ENCODE data around the gene TMCC2.
"Not testable (repeated sequence)": the region's sequence is repeated elsewhere in the genome, so short reads cannot be mapped to it uniquely, and the experiment has no call there.

Gene TMCC2

GRCh38 chr1:205227584-205228013 lies at the start of gene TMCC2:
TSS of gene TMCC2 (plus strand) at chr1:205227946. CDS start at chr1:205228565, 619 bp downstream.
- DNase-seq = peak; percentile 92

GRCh38 chr1:205179842-205180241 lies 47.9 kb upstream of the TMCC2 start:
- DNase-seq = no peak

- not testable (repeated sequence) for DNase-seq
Measured at GRCh38 chr1:205180331-205180730, 47.4 kb upstream of the TMCC2 start.

- DNase-seq = no peak
Measured at GRCh38 chr1:205182930-205183329, 44.8 kb upstream of the TMCC2 start.

- DNase-seq = no peak
Measured at GRCh38 chr1:205183676-205184335, 43.9 kb upstream of the TMCC2 start.

GRCh38 chr1:205186191-205186590 lies 41.6 kb upstream of the TMCC2 start:
- DNase-seq = no peak

GRCh38 chr1:205187420-205187819 lies 40.3 kb upstream of the TMCC2 start:
- no peak for DNase-seq

GRCh38 chr1:205188098-205188497 lies 39.6 kb upstream of the TMCC2 start:
- DNase-seq = no peak

GRCh38 chr1:205188596-205188995 lies 39.1 kb upstream of the TMCC2 start:
- DNase-seq = no peak

GRCh38 chr1:205189131-205189530 lies 38.6 kb upstream of the TMCC2 start:
- DNase-seq = no peak

GRCh38 chr1:205190845-205191577 lies 36.7 kb upstream of the TMCC2 start:
- no peak for DNase-seq

GRCh38 chr1:205191622-205192021 lies 36.1 kb upstream of the TMCC2 start:
- no peak for DNase-seq

GRCh38 chr1:205192287-205192686 lies 35.5 kb upstream of the TMCC2 start:
- no peak for DNase-seq

GRCh38 chr1:205199090-205199930 lies 28.4 kb upstream of the TMCC2 start:
- no peak for DNase-seq

GRCh38 chr1:205199931-205200299 lies 27.8 kb upstream of the TMCC2 start:
- DNase-seq = no peak

- no peak for DNase-seq
Measured at GRCh38 chr1:205204552-205204951, 23.2 kb upstream of the TMCC2 start.

- no peak for DNase-seq
Measured at GRCh38 chr1:205205055-205205454, 22.7 kb upstream of the TMCC2 start.

GRCh38 chr1:205208811-205209210 lies 18.9 kb upstream of the TMCC2 start:
- DNase-seq = no peak

- no peak for DNase-seq
Measured at GRCh38 chr1:205210756-205211168, 17.0 kb upstream of the TMCC2 start.

GRCh38 chr1:205211169-205211838 lies 16.4 kb upstream of the TMCC2 start, which contains the start of gene DSTYK:
TSS of gene DSTYK (minus strand) at chr1:205211702. CDS start at chr1:205211535, 167 bp downstream.
- DNase-seq = peak; percentile 92

GRCh38 chr1:205211839-205212536 lies 15.8 kb upstream of the TMCC2 start:
- DNase-seq = no peak

GRCh38 chr1:205214756-205215155 lies 13.0 kb upstream of the TMCC2 start:
- DNase-seq = no peak

All from NCI-H146 (cell line).